Skeletal muscle tissue (tissue), 4 donors: ENCODE results near the gene TAPBP. TPM values are rescaled to one million over a fixed set of nuclear protein-coding genes. Genes with fewer than 3 reads are reported as not detected.
"Not testable (repeated sequence)": the region's sequence is repeated elsewhere in the genome, so short reads cannot be mapped to it uniquely, and the experiment has no call there.

Experiments used
- H3K27ac ChIP-seq: one replicate; pipeline ENCODE4 v1.7.0; 2013; ENCODE audit warnings: mild to moderate bottlenecking, low read depth, low read length, inconsistent platforms
- H3K27me3 ChIP-seq, 3 donors: one replicate each; pipeline ENCODE4 v1.7.0; 2013; ENCODE audit warnings: low read length in 3 of 3; ENCODE audit not compliant: control insufficient read depth in 3 of 3, insufficient read depth in 3 of 3
- H3K36me3 ChIP-seq, 3 donors: one replicate each; pipeline ENCODE4 v1.7.0; 2013; ENCODE audit warnings: low read length in 3 of 3; ENCODE audit not compliant: control insufficient read depth in 3 of 3, insufficient read depth in 3 of 3
- H3K4me1 ChIP-seq, 3 donors: one replicate each; pipeline ENCODE4 v1.7.0; 2013; ENCODE audit warnings: low read length in 3 of 3, mild to moderate bottlenecking in 3 of 3; ENCODE audit not compliant: control insufficient read depth in 3 of 3, insufficient read depth in 3 of 3
- H3K4me3 ChIP-seq, 3 donors: one replicate each; pipeline ENCODE4 v1.7.0; 2013; ENCODE audit warnings: low read length in 3 of 3
- H3K9ac ChIP-seq, 3 donors: one replicate each; pipeline ENCODE4 v1.7.0; 2013; ENCODE audit warnings: low read length in 3 of 3, mild to moderate bottlenecking in 3 of 3, moderate library complexity in 2 of 3, low read depth in 1 of 3
- H3K9me3 ChIP-seq, 3 donors: one replicate each; pipeline ENCODE4 v1.7.0; 2013; ENCODE audit warnings: low read length in 3 of 3; ENCODE audit not compliant: control insufficient read depth in 3 of 3
- total RNA-seq: library from RNA; depleted of rRNA; stranded (reverse); fragments of >200 nt; gene quantifications from one replicate; pipeline ENCODE4 v1.2.3, GENCODE V29; 2014
- donor health status: Osteomylitis.

The TAPBP gene
- total RNA-seq, 1 donor from 2014 or later = 16.7 TPM

DNA sequence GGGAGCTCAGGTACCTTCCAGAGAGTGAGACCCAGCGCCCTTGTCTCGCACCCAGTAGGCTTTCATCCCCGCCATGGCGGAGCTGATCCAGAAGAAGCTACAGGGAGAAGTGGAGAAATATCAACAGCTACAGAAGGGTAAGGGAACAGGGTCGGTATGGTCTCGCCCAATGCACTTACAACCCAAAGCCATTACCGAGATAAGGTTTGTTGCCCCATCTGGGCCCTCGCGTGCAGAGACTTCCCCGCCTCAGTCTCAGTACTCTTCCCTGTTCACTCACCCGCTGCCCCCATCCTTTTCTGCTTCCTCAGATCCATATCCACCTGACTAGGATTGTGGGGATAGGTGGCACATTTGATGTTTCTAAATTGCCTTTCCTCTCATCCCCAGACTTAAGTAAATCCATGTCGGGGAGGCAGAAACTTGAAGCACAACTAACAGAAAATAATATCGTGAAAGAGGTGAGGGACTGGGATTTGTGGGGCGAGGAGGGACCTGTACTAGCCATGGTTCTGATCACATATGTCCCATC, 24.0 kb downstream of the TAPBP start:
- peaks cover 19 to 29% (median 23%) of the 10 kb centered on the region in 3 donors for H3K4me1 ChIP-seq
- no peaks in the 10 kb centered on the region for H3K27me3 ChIP-seq
- peaks cover 54 to 56% (median 55%) of the 10 kb centered on the region in 3 donors for H3K36me3 ChIP-seq
- peak overlapping the region; percentile 90 to 96 (median 95) for H3K4me3 ChIP-seq
- peak overlapping the region; percentile 80 for H3K27ac ChIP-seq
- no peaks in the 10 kb centered on the region for H3K9me3 ChIP-seq
- H3K9ac ChIP-seq = peak overlapping the region; percentile 93 to 95 (median 93)

DNA sequence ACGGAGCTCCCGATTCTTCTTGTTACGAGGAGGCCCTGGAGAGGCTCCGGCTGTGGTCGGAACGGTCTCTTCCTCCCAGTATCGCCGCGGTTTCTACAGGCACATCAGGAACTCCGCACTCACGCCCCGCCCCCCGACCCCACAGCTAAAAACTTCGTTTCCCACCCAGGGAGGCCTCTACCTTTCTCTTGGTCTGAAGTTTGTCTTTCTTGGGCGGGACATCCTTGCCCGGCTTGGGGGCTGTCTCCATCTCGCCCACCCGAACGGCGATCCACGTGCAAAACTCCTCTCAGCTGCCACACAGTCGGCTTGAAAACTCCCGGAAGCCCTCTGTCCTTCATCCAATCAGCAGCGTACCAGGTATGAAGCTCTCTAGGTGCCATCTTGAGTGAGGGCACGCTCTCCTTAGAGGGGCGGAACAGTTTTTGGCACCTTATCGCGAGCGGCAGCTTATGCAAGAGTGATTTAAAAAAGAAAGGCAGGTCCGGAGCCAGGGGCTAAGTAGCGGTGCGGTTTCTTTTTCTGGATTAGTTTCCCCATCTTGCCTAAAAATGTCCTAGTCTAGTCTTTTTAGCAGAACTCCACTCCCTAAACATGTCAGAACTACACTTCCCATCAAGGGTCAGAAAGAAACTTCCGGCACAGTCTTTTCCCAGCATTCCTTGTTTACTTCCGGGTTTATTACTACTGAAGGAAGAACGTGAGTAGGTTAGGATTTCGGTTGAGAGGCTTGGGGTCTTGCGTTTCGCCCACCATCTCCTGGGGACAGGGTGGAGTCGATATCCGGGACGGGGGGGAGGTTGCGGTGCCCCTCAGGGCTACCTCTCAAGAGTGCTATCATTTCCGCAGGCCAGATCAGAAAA, 24.7 kb downstream of the TAPBP start, which contains the start of the genes PFDN6 and WDR46:
PFDN6 (plus strand) TSS at position 681 of the 863 bp plus-strand sequence. CDS start 256 bp downstream, outside the sequence.
WDR46 (minus strand) TSS at position 319 of the 863 bp plus-strand sequence; CDS start at position 250, 69 bp downstream.
- Histone ChIP-seq H3K4me1 (peaks cover 19 to 29% (median 23%) of the 10 kb centered on the region in 3 donors), H3K36me3 (peaks cover 54 to 57% (median 55%) of the 10 kb centered on the region in 3 donors), H3K9me3 (no peaks in the 10 kb centered on the region), H3K4me3 (peak within 1 kb of the TSS; percentile 90 to 96 (median 95)), H3K27ac (peak within 1 kb of the TSS; percentile 80), H3K27me3 (no peaks in the 10 kb centered on the region), H3K9ac (peak within 1 kb of the TSS; percentile 93 to 95 (median 93))

DNA sequence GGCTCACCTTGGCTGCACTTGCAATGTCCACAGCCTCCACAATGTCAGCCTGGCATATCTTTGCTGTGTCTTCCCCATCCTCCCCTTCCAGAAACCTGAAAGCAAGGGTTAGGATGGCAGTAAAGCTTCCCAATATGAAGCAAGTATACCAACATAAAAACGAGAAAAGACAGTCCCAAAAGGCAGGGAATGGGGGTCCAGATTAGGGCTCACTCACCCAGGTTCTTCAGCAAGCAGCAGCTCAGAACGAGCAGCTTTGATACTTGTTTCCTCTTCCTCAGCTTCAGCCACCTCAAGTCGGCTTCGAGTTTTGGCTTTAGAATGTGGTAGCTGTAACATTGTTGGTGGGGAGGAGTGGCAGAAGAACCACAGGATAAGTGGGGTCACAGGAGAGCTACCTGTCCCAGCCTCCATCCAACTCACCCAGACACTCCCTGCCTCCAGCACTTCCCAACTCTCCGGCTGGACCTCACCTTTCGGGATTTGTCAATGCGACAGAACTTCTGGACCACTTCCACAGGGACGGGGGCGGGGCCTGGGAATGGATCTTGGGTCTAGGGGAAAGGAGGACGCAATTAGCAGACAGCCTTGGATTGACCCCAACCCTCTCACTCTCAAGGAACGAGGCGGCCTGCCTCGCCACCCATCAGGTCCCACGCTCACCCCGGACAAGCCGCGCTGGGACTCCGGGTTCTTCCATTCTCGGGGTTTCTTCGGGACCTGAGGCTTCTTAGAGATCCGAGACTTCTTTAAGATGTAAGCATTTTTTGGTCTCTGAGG, 25.5 kb downstream of the TAPBP start:
- Histone ChIP-seq H3K4me3 (peak overlapping the region; percentile 90 to 96 (median 95)), H3K27ac (peak overlapping the region; percentile 80), H3K4me1 (peaks cover 19 to 29% (median 23%) of the 10 kb centered on the region in 3 donors), H3K27me3 (no peaks in the 10 kb centered on the region), H3K9me3 (no peaks in the 10 kb centered on the region), H3K36me3 (peaks cover 50 to 54% (median 50%) of the 10 kb centered on the region in 3 donors), H3K9ac (peak overlapping the region; percentile 93 to 95 (median 93))

DNA sequence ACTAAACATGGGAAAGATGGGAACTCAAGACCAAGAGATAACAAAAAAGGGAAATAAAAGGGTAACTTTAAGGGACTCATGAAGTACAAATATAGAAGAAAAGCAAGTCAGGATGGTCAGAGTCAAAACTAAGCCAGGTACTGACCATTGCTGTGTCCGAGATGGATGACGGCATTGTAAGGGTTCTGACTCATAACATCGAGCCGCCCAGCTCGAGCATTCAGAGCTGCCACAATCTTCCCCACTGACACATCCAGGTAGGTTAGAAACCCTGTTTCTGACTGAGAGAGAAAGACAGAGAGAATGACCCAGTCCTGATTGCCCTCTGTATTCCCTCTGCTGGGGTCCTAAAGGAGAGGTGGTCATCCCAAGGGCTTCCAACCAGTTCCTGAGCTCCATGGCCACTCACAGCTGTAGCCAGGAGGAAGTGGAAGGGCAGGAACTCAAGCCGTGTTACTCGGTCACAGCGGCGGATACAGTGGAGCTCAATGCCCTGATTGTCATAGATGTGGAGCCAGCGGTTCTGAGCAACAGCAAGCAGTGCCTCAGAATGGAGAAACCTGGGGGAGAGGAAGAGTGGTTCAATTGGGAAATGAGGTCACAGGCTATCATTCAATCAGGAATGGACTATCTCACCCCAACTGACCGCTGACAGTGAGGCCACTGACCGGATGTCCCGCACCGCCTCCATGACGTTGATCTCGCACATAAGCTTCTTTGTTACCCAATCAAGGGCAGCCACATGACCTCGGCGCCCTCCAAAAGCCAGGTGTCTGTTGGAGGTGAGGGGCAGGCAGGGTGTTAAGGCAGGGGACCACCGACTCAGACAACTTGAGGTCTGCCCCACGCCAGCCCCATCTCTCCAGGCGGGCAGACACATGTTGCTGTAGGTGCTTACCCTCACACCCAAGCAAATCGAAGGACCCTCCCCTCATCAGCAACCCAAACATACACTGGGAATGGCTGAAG, 26.6 kb downstream of the TAPBP start:
- Histone ChIP-seq H3K9me3 (no peaks in the 10 kb centered on the region), H3K36me3 (peaks cover 42 to 49% (median 48%) of the 10 kb centered on the region in 3 donors), H3K9ac (no peak overlapping the region), H3K4me3 (no peak overlapping the region), H3K27ac (no peak overlapping the region), H3K27me3 (no peaks in the 10 kb centered on the region), H3K4me1 (peaks cover 19 to 29% (median 23%) of the 10 kb centered on the region in 3 donors)

DNA sequence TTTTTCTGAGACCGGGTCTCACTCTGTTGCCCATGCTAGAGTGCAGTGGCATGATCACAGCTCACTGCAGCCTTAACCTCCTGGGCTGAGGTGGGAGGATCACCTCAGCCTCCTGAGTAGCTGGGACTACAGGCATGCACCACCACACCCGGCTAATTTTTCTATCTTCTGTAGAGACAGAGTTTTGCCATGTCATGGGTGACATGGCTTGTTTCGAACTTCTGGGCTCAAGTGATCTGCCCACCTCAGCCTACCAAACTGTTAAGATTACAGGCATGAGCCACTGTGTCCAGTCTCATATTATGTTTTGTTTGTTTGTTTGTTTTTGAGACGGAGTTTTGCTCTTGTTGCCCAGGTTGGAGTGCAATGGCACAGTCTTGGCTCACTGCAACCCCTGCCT, 28.7 kb downstream of the TAPBP start:
- Histone ChIP-seq H3K4me1 (peaks cover 16 to 30% (median 24%) of the 10 kb centered on the region in 3 donors), H3K36me3 (peaks cover 40 to 52% (median 44%) of the 10 kb centered on the region in 3 donors)
- H3K4me3 ChIP-seq, H3K27ac ChIP-seq, H3K27me3 ChIP-seq, H3K9me3 ChIP-seq, H3K9ac ChIP-seq: not testable (repeated sequence)

GRCh38 chr6:33280539-33280938, 33.3 kb downstream of the TAPBP start:
- H3K27ac ChIP-seq = no peak overlapping the region
- peak overlapping the region in 1 of 3 donors; percentile 54 for H3K9ac ChIP-seq
- no peak overlapping the region for H3K4me3 ChIP-seq
- peaks cover 33 to 46% (median 45%) of the 10 kb centered on the region in 3 donors for H3K4me1 ChIP-seq
- no peaks in the 10 kb centered on the region for H3K27me3 ChIP-seq
- H3K36me3 ChIP-seq = peaks cover 43 to 47% (median 44%) of the 10 kb centered on the region in 3 donors
- H3K9me3 ChIP-seq = no peaks in the 10 kb centered on the region

- H3K36me3 ChIP-seq = peaks cover 46 to 49% (median 47%) of the 10 kb centered on the region in 3 donors
- no peak overlapping the region for H3K27ac ChIP-seq
- peak overlapping the region in 1 of 3 donors; percentile 54 for H3K9ac ChIP-seq
- no peaks in the 10 kb centered on the region for H3K27me3 ChIP-seq
- H3K9me3 ChIP-seq = no peaks in the 10 kb centered on the region
- H3K4me1 ChIP-seq = peaks cover 34 to 51% (median 47%) of the 10 kb centered on the region in 3 donors
- H3K4me3 ChIP-seq = no peak overlapping the region
These were observed 33.8 kb downstream of the TAPBP start for GRCh38 chr6:33279971-33280511.

DNA sequence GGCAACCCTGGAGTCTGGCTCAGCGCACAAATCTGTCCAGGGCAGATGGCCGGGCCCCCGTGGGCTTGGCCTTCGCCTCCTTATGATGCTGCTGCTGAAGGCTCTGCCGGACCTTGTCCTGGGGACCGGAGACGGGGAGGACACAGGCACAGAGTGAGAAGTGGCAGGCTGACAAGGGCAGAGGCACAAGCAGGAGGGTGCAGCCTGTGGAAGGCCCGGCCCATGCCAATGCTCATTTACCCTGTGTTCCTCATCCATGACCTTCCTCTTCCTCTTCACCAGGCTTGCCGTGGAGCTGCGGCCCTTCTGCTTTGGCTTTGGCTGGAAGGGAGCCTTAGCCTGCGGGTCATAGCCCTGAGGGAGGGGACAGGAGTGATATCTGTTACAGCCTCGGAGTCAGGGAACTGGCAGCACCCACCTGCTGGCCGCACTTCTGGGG, 34.6 kb downstream of the TAPBP start:
- no peaks in the 10 kb centered on the region for H3K27me3 ChIP-seq
- peaks cover 47 to 50% (median 50%) of the 10 kb centered on the region in 3 donors for H3K36me3 ChIP-seq
- peak overlapping the region in 2 of 3 donors; percentile 33 to 54 for H3K9ac ChIP-seq
- H3K9me3 ChIP-seq = no peaks in the 10 kb centered on the region
- no peak overlapping the region for H3K4me3 ChIP-seq
- H3K4me1 ChIP-seq = peaks cover 41 to 59% (median 51%) of the 10 kb centered on the region in 3 donors
- no peak overlapping the region for H3K27ac ChIP-seq
